NT2/D1 (cell line): ENCODE measurements around the gene BRINP3.

Experiments
- DNase-seq: peaks from one replicate; pipeline ENCODE4 v3.0.0-alpha.2; 2011; ENCODE audit warnings: low read depth, low spot score
- H3K27me3 ChIP-seq: 2 replicates; pipeline ENCODE4 v1.6.0; 2011; ENCODE audit warnings: mild to moderate bottlenecking; ENCODE audit not compliant: insufficient read length, insufficient read depth
- H3K36me3 ChIP-seq: 2 replicates; pipeline ENCODE4 v1.6.1; 2011; ENCODE audit warnings: mild to moderate bottlenecking, low read length, mixed read lengths; ENCODE audit not compliant: insufficient read depth, insufficient read length
- H3K4me1 ChIP-seq: 2 replicates; pipeline ENCODE4 v1.5.1; 2011; ENCODE audit not compliant: insufficient read depth, insufficient read length
- H3K4me3 ChIP-seq: 2 replicates; pipeline ENCODE4 v1.5.1; 2011; ENCODE audit warnings: low read depth; ENCODE audit not compliant: insufficient read length
- H3K9ac ChIP-seq: 2 replicates; pipeline ENCODE4 v1.6.0; 2011; ENCODE audit warnings: low read depth; ENCODE audit not compliant: insufficient read length
- H3K9me3 ChIP-seq: 2 replicates; pipeline ENCODE4 v1.5.1; 2011; ENCODE audit warnings: mild to moderate bottlenecking, low read length; ENCODE audit not compliant: insufficient read depth
- SUZ12 ChIP-seq: IDR thresholded peaks from 2 replicates; pipeline ENCODE4 v1.6.1; 2011; ENCODE audit not compliant: insufficient read length, insufficient read depth; ENCODE audit errors: extremely low read depth
- YY1 ChIP-seq: IDR thresholded peaks from 2 replicates; pipeline ENCODE4 v1.6.1; 2011; ENCODE audit not compliant: insufficient read length, insufficient read depth
- ZNF274 ChIP-seq: IDR thresholded peaks from 2 replicates; pipeline ENCODE4 v1.6.1; 2011; ENCODE audit warnings: mild to moderate bottlenecking, low read depth, low read length

Gene BRINP3

GRCh38 chr1:190474650-190475211, 2.9 kb downstream of the BRINP3 start:
- TF ChIP-seq SUZ12 (no peak), ZNF274 (no peak), YY1 (no peak)
- no peaks in the 10 kb centered on the region for H3K9me3 ChIP-seq
- H3K4me3 ChIP-seq = peak overlapping the region; percentile 53
- no peak for DNase-seq
- no peaks in the 10 kb centered on the region for H3K36me3 ChIP-seq
- peaks cover 48% of the 10 kb centered on the region for H3K27me3 ChIP-seq
- H3K9ac ChIP-seq = peak overlapping the region; percentile 45
- H3K4me1 ChIP-seq = no peaks in the 10 kb centered on the region

GRCh38 chr1:190474010-190474409, 3.7 kb downstream of the BRINP3 start:
- no peaks in the 10 kb centered on the region for H3K4me1 ChIP-seq

GRCh38 chr1:190472494-190472893, 5.2 kb downstream of the BRINP3 start:
- Histone ChIP-seq H3K4me3 (no peak overlapping the region), H3K9ac (no peak overlapping the region), H3K27me3 (peaks cover 38% of the 10 kb centered on the region), H3K36me3 (no peaks in the 10 kb centered on the region), H3K4me1 (no peaks in the 10 kb centered on the region), H3K9me3 (no peaks in the 10 kb centered on the region)
- no peak for DNase-seq
- TF ChIP-seq ZNF274 = no peak
- no peak for TF ChIP-seq YY1
- no peak for TF ChIP-seq SUZ12

More at GRCh38 chr1:190474010-190474409, 3.7 kb downstream of the BRINP3 start:
- Histone ChIP-seq H3K27me3 (peaks cover 48% of the 10 kb centered on the region), H3K9me3 (no peaks in the 10 kb centered on the region), H3K9ac (no peak overlapping the region), H3K36me3 (no peaks in the 10 kb centered on the region), H3K4me3 (no peak overlapping the region)
- DNase-seq = no peak
- no peak for TF ChIP-seq YY1
- TF ChIP-seq SUZ12 = no peak
- TF ChIP-seq ZNF274 = no peak

- Histone ChIP-seq H3K9ac (no peak overlapping the region), H3K27me3 (peaks cover 34% of the 10 kb centered on the region), H3K9me3 (no peaks in the 10 kb centered on the region), H3K36me3 (no peaks in the 10 kb centered on the region), H3K4me1 (no peaks in the 10 kb centered on the region), H3K4me3 (no peak overlapping the region)
- no peak for TF ChIP-seq YY1
- TF ChIP-seq ZNF274 = no peak
- TF ChIP-seq SUZ12 = no peak
- DNase-seq = no peak
These were observed 5.6 kb downstream of the BRINP3 start for GRCh38 chr1:190472042-190472441.

GRCh38 chr1:190464690-190465089, 13.0 kb downstream of the BRINP3 start:
- no peak for TF ChIP-seq YY1

GRCh38 chr1:190456129-190456528, 21.5 kb downstream of the BRINP3 start:
- Histone ChIP-seq H3K9me3 (no peaks in the 10 kb centered on the region), H3K4me3 (no peak overlapping the region), H3K27me3 (no peaks in the 10 kb centered on the region), H3K36me3 (no peaks in the 10 kb centered on the region), H3K4me1 (no peaks in the 10 kb centered on the region), H3K9ac (no peak overlapping the region)
- no peak for TF ChIP-seq YY1
- no peak for TF ChIP-seq ZNF274
- TF ChIP-seq SUZ12 = no peak
- no peak for DNase-seq

More at GRCh38 chr1:190464690-190465089, 13.0 kb downstream of the BRINP3 start:
- no peak for DNase-seq
- Histone ChIP-seq H3K9ac (no peak overlapping the region), H3K4me3 (no peak overlapping the region), H3K4me1 (no peaks in the 10 kb centered on the region), H3K9me3 (no peaks in the 10 kb centered on the region), H3K27me3 (no peaks in the 10 kb centered on the region), H3K36me3 (no peaks in the 10 kb centered on the region)

GRCh38 chr1:190455631-190456030, 22.0 kb downstream of the BRINP3 start:
- TF ChIP-seq SUZ12 (no peak), ZNF274 (no peak)
- H3K4me1 ChIP-seq = no peaks in the 10 kb centered on the region
- no peaks in the 10 kb centered on the region for H3K9me3 ChIP-seq

GRCh38 chr1:190453550-190453949, 24.1 kb downstream of the BRINP3 start:
- no peak for TF ChIP-seq SUZ12
- no peak for TF ChIP-seq YY1
- no peak for TF ChIP-seq ZNF274
- DNase-seq = no peak

More at GRCh38 chr1:190455631-190456030, 22.0 kb downstream of the BRINP3 start:
- no peak for DNase-seq
- Histone ChIP-seq H3K9ac (no peak overlapping the region), H3K36me3 (no peaks in the 10 kb centered on the region), H3K4me3 (no peak overlapping the region), H3K27me3 (no peaks in the 10 kb centered on the region)

More at GRCh38 chr1:190453550-190453949, 24.1 kb downstream of the BRINP3 start:
- Histone ChIP-seq H3K4me1 (no peaks in the 10 kb centered on the region), H3K36me3 (no peaks in the 10 kb centered on the region), H3K4me3 (no peak overlapping the region), H3K27me3 (no peaks in the 10 kb centered on the region), H3K9me3 (no peaks in the 10 kb centered on the region), H3K9ac (no peak overlapping the region)
